HepG2 (cell line): ENCODE results near the gene KIFC1. TPM values are rescaled to one million over a fixed set of nuclear protein-coding genes. Genes with fewer than 3 reads are reported as not detected.

Experiments
- ATAC-seq: fragments of 200-7000 bp; cut with Tn5 transposase; 3 replicates; pipeline ENCODE4 v1.9.1; 2020; ENCODE audit warnings: mild to moderate bottlenecking, moderate library complexity
- BruUV-seq: library from RNA; stranded (reverse); fragments of 400-500 nt; replicated peaks from 2 replicates; lab custom pipeline; 2021; lab: Mats Ljungman, UMichigan
- CTCF ChIA-PET: fragments of 300-600 bp; formaldehyde crosslinking; extraction: SDS; loops from one replicate; lab custom pipeline; 2021; ENCODE audit warnings: low total read pairs, inconsistent platforms, low intra/inter-chr PET ratio; lab: Yijun Ruan, JAX
- POLR2A ChIA-PET: fragments of 350-600 bp; sonication (Branson Sonifier 250); formaldehyde crosslinking; loops from one replicate; lab custom pipeline; 2020; ENCODE audit warnings: antibody characterized with exemption, inconsistent platforms; lab: Yijun Ruan, JAX
- DNase-seq: peaks from one replicate; pipeline ENCODE4 v3.0.0-alpha.2; 2015; ENCODE audit warnings: low spot score
- FAIRE-seq: peaks from 3 replicates; lab custom pipeline; 2011; peaks lifted over from hg19 to GRCh38; lab: Jason Lieb, UNC
- H2AFZ ChIP-seq: one replicate; pipeline ENCODE4 v1.6.1; 2011; ENCODE audit warnings: low read length, inconsistent platforms
- H3K27ac ChIP-seq: fragments of 300-600 bp; 3 replicates; pipeline ENCODE4 v1.8.0; 2011; ENCODE audit warnings: mixed run types, mild to moderate bottlenecking, mixed read lengths, low read length, inconsistent platforms; ENCODE audit not compliant: insufficient read depth; ENCODE audit errors: extremely low read length
- H3K27me3 ChIP-seq, 2 experiments: fragments of 200-600 bp in 1 of 2; 2 replicates in 1 of 2; 3 replicates in 1 of 2; pipeline versions ENCODE4 v1.6.0 to v1.8.0; 2011; ENCODE audit warnings: low read length in 2 of 2, mild to moderate bottlenecking in 2 of 2, moderate library complexity in 2 of 2, inconsistent platforms in 1 of 2; ENCODE audit not compliant: insufficient read depth in 2 of 2, control insufficient read depth in 1 of 2
- H3K36me3 ChIP-seq, 2 experiments: fragments of 200-600 bp in 1 of 2; replicated peaks in 1 of 2; 2 replicates in 1 of 2; 3 replicates in 1 of 2; pipeline versions ENCODE4 v1.5.1 to v1.8.0; 2011; ENCODE audit warnings: low read length in 2 of 2, inconsistent platforms in 1 of 2; ENCODE audit not compliant: insufficient read depth in 2 of 2, control insufficient read depth in 1 of 2
- H3K4me1 ChIP-seq: 2 replicates; pipeline ENCODE4 v1.5.1; 2012; ENCODE audit warnings: low read length, inconsistent platforms; ENCODE audit not compliant: insufficient read depth
- H3K4me2 ChIP-seq: 2 replicates; pipeline ENCODE4 v1.6.0; 2011; ENCODE audit warnings: low read depth, low read length, inconsistent platforms
- H3K4me3 ChIP-seq, 3 experiments: fragments of 200-600 bp in 1 of 3; sonication (generic), shearing (Covaris generic) in 1 of 3; replicated peaks in 1 of 3; 2 replicates each; pipeline ENCODE4 v1.5.1; 2011 to 2016; ENCODE audit warnings: low read length in 3 of 3, inconsistent platforms in 2 of 3, low read depth in 2 of 3, mild to moderate bottlenecking in 2 of 3, control low read depth in 1 of 3, mixed read lengths in 1 of 3; ENCODE audit not compliant: insufficient read depth in 1 of 3
- H3K79me2 ChIP-seq: one replicate; pipeline ENCODE4 v1.6.1; 2011; ENCODE audit warnings: low read length, inconsistent platforms; ENCODE audit not compliant: insufficient read depth
- H3K9ac ChIP-seq: 2 replicates; pipeline ENCODE4 v1.6.0; 2011; ENCODE audit warnings: mild to moderate bottlenecking, low read depth, low read length, inconsistent platforms; ENCODE audit not compliant: insufficient read depth
- H3K9me3 ChIP-seq: 2 replicates; pipeline ENCODE4 v1.5.1; 2012; ENCODE audit warnings: mild to moderate bottlenecking, low read length
- H4K20me1 ChIP-seq: 2 replicates; pipeline ENCODE4 v1.6.0; 2011; ENCODE audit warnings: inconsistent platforms, mild to moderate bottlenecking, low read length, moderate library complexity; ENCODE audit not compliant: insufficient read depth
- ATF1 ChIP-seq: IDR thresholded peaks from 2 replicates; pipeline ENCODE4 v1.6.1; 2016; ENCODE audit warnings: mild to moderate bottlenecking, control low read depth
- MLXIP ChIP-seq: sonication (generic); formaldehyde crosslinking; IDR thresholded peaks from 2 replicates; pipeline ENCODE4 v1.9.0; 2021; ENCODE audit warnings: missing genetic modification reagents, borderline replicate concordance
- MNT ChIP-seq: fragments of 450-650 bp; IDR thresholded peaks from 2 replicates; pipeline ENCODE4 v1.6.1; 2016
- PRDM15 ChIP-seq: sonication (generic); formaldehyde crosslinking; IDR thresholded peaks from 2 replicates; pipeline ENCODE4 v1.4.0; 2020; ENCODE audit warnings: missing genetic modification reagents
- RBAK ChIP-seq: sonication (generic); formaldehyde crosslinking; IDR thresholded peaks from 2 replicates; pipeline ENCODE4 v1.5.1; 2020; ENCODE audit warnings: mild to moderate bottlenecking, missing genetic modification reagents
- WGBS: methylation state at CpG from one replicate; pipeline ENCODE4 v1.1.6; 2017; ENCODE audit warnings: low lambda C conversion rate; 5-methylcytosine and 5-hydroxymethylcytosine counted together
- in situ Hi-C: cut with HindIII; loops from 2 replicates; pipeline ENCODE4 v1.10.0; 2017; ENCODE audit warnings: low pct_unique_long_range_greater_than_20kb; ENCODE audit not compliant: extremely low pct_ligation_motif_present
- intact Hi-C: fragments of 100-400 bp; cut with micrococcal nuclease; formaldehyde crosslinking; loops from one replicate; pipeline ENCODE4 v1.10.0; 2022; ENCODE audit not compliant: unreplicated experiment
- polyA plus RNA-seq, 8 experiments: library from polyadenylated mRNA; depleted of rRNA in 3 of 8; stranded (reverse) in 7 of 8; unstranded in 1 of 8; fragments of >200 nt; fragmentation: Illumina TruSeq in 4 of 8; extraction: Trizol in 4 of 8; gene quantifications; 2 replicates each; pipeline versions ENCODE4 v1.2.1 to v1.2.3, GENCODE V29; 2011 to 2016; ENCODE audit warnings: low read depth in 4 of 8, missing spikeins in 1 of 8, mixed read lengths in 1 of 8; ENCODE audit not compliant: insufficient read depth in 1 of 8
- total RNA-seq, 5 experiments: library from RNA; depleted of rRNA; stranded (reverse); fragments of >200 nt; fragmentation: Illumina TruSeq; extraction: Trizol; gene quantifications; 2 replicates each; pipeline ENCODE4 v1.2.3, GENCODE V29; 2016; ENCODE audit warnings: low read depth in 1 of 5
- TF ChIP-seq, protein P1 (sequence below): sonication (generic); formaldehyde crosslinking; IDR thresholded peaks from 2 replicates; pipeline ENCODE4 v1.5.1; 2020; ENCODE audit warnings: mild to moderate bottlenecking, missing genetic modification reagents

KIFC1 gene
- total and polyA plus RNA-seq, 2 of the 13 experiments (the other 11 are each of a cell fraction or from before 2014, with no cell fraction given), result 25.0 to 45.5 TPM

DNA sequence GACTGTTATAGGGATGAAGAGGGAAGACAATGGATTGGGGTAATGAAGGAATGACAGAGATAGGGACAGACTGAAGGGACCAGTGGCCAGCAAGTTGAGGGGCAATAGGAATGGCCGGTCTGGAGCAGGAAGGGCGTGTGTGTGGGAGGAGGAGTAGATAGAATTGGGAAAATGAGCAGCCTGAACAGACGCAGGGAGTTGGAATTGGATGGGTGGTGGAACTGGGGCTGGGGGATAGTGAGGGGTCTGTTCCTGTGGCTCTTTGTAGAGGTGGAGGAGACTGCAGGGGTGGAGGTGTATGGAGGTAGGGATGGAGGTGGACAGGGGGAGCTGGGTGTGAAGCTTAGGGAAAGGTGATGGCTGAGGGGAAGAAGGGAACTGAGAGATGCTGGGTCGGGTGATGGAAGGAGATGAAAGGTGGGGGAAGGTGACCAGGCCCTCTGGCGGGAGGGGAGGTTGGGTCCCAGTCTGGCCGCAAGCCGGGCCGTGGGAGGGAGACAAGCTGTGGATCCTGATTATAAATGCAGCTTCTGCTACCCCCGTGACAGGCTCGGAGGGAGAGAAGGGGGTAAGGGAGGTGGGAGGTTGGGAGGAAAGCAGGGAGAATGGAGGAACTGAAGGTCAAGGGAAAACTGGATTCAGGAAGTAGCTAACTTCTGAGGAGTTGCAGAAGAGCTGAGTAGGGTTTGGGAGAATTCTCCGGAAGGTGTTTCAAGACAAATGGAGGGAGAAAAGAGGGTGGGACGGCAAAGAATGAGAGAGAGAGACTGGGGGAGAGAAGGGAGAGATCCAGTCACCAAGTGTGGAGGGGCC, 33.4 kb downstream of the KIFC1 start:
- no TSS peak for BruUV-seq
- FAIRE-seq (no peak), DNase-seq (no peak), ATAC-seq (no peak)
- in situ Hi-C loops (loop anchor here (25.0 kb wide), 1 partner anchor 138 kb away; the partner anchor contains the start of genes B3GALT4, PFDN6, RGL2 and WDR46), intact Hi-C loops (no loop called here)
- H3K4me2 ChIP-seq, result peak overlapping the region; percentile 98
- H3K4me3 ChIP-seq, result peak overlapping the region; percentile 68 to 74 (median 74)
- H3K79me2 ChIP-seq, result no peaks in the 10 kb centered on the region
- peak overlapping the region; percentile 56 for H2AFZ ChIP-seq
- peak overlapping the region; percentile 46 for H3K27ac ChIP-seq
- no peaks in the 10 kb centered on the region for H3K9me3 ChIP-seq
- peaks cover 43% of the 10 kb centered on the region for H3K4me1 ChIP-seq
- POLR2A ChIA-PET, result interaction anchor here (0.6 to 1.8 kb wide), 8 partner anchors 14 to 1193 kb away, joined by 3 to 13 read pairs (median 5); partner anchors contain the start of genes BAK1, PFDN6, PHF1 and ZBTB22
- 16% methylated on average over 12 of the region's 12 CpGs for WGBS
- no peaks in the 10 kb centered on the region for H3K36me3 ChIP-seq
- CTCF ChIA-PET, result interaction anchor here (1.1 to 3.1 kb wide), 2 partner anchors 34 to 145 kb away, joined by 7 to 19 read pairs; partner anchors contain the start of gene KIFC1
- no peaks in the 10 kb centered on the region for H4K20me1 ChIP-seq
- H3K27me3 ChIP-seq, result peaks cover 2 to 35% of the 10 kb centered on the region in 2 experiments; a peak in 3 of 5 replicates
- peak overlapping the region; percentile 70 for H3K9ac ChIP-seq
- TF ChIP-seq MLXIP (CRISPR knock-in tag) (no peak), RBAK (no peak), ATF1 (no peak), MNT (no peak), PRDM15 (CRISPR knock-in tag) (peak; percentile 36; the same call in 1 of the 2 replicates)
- TF ChIP-seq, protein P1, sequence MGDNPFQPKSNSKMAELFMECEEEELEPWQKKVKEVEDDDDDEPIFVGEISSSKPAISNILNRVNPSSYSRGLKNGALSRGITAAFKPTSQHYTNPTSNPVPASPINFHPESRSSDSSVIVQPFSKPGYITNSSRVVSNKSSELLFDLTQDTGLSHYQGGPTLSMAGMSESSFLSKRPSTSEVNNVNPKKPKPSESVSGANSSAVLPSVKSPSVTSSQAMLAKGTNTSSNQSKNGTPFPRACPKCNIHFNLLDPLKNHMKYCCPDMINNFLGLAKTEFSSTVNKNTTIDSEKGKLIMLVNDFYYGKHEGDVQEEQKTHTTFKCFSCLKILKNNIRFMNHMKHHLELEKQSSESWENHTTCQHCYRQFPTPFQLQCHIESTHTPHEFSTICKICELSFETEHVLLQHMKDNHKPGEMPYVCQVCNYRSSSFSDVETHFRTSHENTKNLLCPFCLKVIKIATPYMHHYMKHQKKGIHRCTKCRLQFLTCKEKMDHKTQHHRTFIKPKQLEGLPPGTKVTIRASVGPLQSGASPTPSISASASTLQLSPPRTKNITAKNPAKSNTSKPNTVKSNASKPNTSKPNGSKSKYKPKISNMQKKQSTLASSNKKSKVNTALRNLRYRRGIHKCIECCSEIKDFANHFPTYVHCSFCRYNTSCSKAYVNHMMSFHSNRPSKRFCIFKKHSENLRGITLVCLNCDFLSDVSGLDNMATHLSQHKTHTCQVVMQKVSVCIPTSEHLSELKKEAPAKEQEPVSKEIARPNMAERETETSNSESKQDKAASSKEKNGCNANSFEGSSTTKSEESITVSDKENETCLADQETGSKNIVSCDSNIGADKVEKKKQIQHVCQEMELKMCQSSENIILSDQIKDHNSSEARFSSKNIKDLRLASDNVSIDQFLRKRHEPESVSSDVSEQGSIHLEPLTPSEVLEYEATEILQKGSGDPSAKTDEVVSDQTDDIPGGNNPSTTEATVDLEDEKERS (CRISPR knock-in tag), result peak; percentile 71; the same call in 1 of the 2 replicates
